GM20431 (cell line): ENCODE data around the gene PTRHD1.

Experiments used
- in situ Hi-C: fragments of 300-500 bp; cut with MseI, MboI; formaldehyde crosslinking; loops from one replicate; pipeline ENCODE4 v1.15.0; 2020; ENCODE audit warnings: low sequenced_read_pairs; ENCODE audit not compliant: unreplicated experiment

PTRHD1 gene

GRCh38 chr2:24771061-24771460 lies 22.1 kb downstream of the PTRHD1 start:
- in situ Hi-C loops, result no loop called here

GRCh38 chr2:24768601-24769000 lies 24.6 kb downstream of the PTRHD1 start:
- in situ Hi-C loops, result no loop called here

GRCh38 chr2:24768013-24768412 lies 25.2 kb downstream of the PTRHD1 start:
- in situ Hi-C loops, result no loop called here

GRCh38 chr2:24766609-24767008 lies 26.6 kb downstream of the PTRHD1 start:
- in situ Hi-C loops, result no loop called here

- in situ Hi-C loops, result no loop called here
Measured at GRCh38 chr2:24763843-24764242, 29.3 kb downstream of the PTRHD1 start.

GRCh38 chr2:24762518-24762917 lies 30.7 kb downstream of the PTRHD1 start:
- in situ Hi-C loops, result no loop called here

- in situ Hi-C loops, result no loop called here
Measured at GRCh38 chr2:24761866-24762265, 31.3 kb downstream of the PTRHD1 start.

GRCh38 chr2:24756789-24757188 lies 36.4 kb downstream of the PTRHD1 start:
- in situ Hi-C loops, result no loop called here

GRCh38 chr2:24754985-24755705 lies 38.0 kb downstream of the PTRHD1 start:
- in situ Hi-C loops, result no loop called here

- in situ Hi-C loops, result no loop called here
Measured at GRCh38 chr2:24749069-24749691, 44.0 kb downstream of the PTRHD1 start.

GRCh38 chr2:24747299-24747698 lies 45.9 kb downstream of the PTRHD1 start:
- in situ Hi-C loops, result no loop called here

GRCh38 chr2:24745825-24746224 lies 47.4 kb downstream of the PTRHD1 start:
- in situ Hi-C loops, result no loop called here

- in situ Hi-C loops, result no loop called here
Measured at GRCh38 chr2:24744356-24744755, 48.8 kb downstream of the PTRHD1 start.

- in situ Hi-C loops, result no loop called here
Measured at GRCh38 chr2:24743924-24744323, 49.3 kb downstream of the PTRHD1 start.

- in situ Hi-C loops, result no loop called here
Measured at GRCh38 chr2:24742730-24743129, 50.5 kb downstream of the PTRHD1 start.

- in situ Hi-C loops, result no loop called here
Measured at GRCh38 chr2:24740142-24740541, 53.0 kb downstream of the PTRHD1 start.
